GM21619 (cell line): Measurements from ENCODE around the gene AQP6.

ENCODE experiments used
- ATAC-seq: cut with Tn5 transposase; IDR thresholded peaks from one replicate; pipeline ENCODE4 v1.9.1; 2021; ENCODE audit not compliant: unreplicated experiment

AQP6 gene

DNA sequence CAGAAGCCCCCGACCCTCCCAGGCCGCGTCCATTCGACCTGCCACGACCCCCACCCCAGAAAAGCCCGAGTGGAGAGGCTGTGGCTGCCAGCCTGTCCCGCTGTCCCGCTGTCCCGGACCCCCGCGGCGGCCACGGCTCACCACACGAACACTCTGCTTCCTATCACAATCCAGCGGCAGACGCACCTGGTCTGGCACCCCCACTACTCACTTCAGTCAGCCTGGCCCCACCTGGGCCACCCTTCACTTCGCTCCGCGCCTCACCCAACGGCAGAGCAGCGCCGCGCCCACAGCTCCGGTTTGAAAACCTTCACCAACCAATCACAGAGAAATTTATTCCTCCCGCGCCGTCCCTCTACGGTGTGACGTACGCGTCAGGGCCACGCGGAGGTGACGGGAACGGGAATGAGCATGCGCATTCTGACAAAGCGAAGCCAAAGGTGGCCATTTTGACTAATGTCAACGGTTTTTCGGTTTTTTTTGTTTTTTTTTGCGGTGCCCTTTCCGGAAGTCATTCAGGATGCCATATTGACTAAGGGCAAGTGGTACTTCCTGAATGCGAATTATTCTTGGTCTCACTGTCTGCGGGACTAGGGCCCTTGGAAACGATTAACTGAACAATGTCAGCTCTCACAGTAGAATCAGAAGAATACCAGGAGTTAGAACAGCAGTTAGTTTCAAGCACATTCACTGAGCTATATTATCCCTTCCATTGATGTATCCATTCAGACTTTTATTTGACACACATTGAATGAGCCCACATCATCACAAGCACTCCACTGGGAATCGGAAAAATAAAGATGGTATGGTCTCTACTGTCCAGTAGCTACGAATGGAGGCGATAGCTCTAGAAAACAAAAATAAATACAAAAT lies 52.7 kb downstream of the AQP6 start, which contains the start of gene RACGAP1:
RACGAP1 (minus strand) TSS at position 308 of the 873 bp plus-strand sequence. CDS start 8,779 bp downstream, outside the sequence.
- peak; percentile 99 for ATAC-seq

DNA sequence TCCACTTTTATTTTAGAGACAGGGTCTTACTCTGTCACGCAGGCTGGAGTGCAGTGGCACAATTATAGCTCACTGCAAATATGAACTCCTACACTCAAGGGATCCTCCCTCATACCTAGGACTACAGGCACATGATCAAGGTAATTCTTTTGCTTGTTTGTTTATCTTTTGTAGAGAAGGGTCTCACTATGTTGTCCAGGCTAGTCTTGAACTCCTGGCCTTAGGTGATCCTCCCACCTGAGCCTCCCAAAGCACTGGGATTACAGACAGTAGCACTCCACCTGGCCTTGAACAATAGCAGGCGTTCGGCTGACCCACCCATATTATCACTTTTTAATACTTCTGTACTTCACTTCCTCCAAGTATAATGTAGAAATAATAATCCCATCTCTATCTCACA lies 53.9 kb downstream of the AQP6 start:
- no peak for ATAC-seq
